22Rv1 (cell line): Measurements from ENCODE around the gene OTOP2.

ENCODE experiments used
- CTCF ChIP-seq: fragments of 450-650 bp; IDR thresholded peaks from 2 replicates; pipeline ENCODE4 v1.5.1; 2017; ENCODE audit warnings: mild to moderate bottlenecking
- ZFX ChIP-seq: fragments of 450-650 bp; IDR thresholded peaks from 2 replicates; pipeline ENCODE4 v1.6.1; 2017; ENCODE audit warnings: antibody characterized with exemption, borderline replicate concordance

- TF ChIP-seq CTCF (no peak), ZFX (no peak)
Measured at GRCh38 chr17:74941128-74941725, 17.2 kb downstream of the OTOP2 start.
